ENCODE data around the gene NREP.

Gene NREP

DNA sequence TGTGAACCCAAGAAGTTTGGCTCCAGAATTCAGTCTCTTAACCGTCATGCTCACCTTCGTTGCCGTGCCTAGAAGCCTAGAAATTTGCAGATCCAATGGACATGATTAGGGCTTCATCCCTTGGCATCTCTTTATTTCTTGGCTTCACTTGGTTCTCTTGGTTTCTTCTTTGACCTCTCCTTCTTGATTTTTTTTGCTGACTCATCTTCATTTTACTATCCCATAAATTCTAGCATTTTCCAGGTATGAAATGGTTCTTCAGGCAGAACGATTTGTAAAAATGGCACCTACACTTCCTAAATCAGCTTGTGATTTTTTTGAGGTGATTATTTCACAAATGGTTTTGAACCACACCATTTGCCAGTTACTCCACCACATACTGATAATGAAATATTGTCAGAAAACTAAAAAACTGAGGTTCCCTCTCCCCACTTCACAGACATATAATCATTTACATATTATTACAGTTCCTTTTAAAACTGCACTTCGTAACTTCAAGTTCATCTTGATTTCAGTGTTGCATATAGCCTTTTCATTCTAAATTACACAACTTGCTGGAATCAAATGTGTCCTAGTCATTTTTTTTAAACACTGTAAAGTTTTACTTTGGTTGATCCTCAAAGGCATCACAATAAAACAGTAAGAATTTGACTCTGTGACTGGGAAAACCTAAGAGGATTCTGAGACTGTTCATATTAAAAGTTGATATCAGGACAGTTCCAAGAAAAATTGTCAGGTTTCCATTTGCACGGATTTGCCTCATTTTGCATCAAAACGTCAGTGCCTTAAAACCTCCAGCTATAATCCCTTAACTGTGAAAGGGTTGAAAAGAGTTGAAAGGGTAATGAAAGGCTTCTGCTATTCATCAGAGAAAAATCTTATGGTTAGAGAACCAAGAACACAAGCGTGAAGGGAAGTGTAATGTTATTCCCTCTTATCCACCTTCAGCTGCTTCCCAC, 8.9 kb upstream of the NREP start:
- DNase-seq (ENCODE audit: low spot score) = no peak

DNA sequence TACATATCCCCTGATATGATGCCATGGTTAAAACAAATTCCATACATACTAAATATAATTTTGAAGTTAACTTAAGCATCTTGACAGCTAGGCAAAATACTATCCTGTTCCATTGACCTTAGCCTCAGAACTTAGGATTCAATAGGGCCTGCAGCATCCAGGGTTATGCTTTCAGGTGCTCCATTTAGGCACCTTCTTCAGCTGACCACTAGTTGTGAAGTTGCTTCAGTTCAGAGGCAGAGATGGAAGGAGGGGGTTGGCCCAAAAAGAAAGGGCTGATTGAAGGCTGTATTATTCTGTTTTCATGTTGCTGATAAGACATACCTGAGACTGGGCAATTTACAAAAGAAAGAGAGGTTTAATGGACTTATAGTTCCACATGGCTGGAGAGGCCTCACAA, 7.0 kb upstream of the NREP start:
- DNase-seq (ENCODE audit: low spot score) = no peak

DNA sequence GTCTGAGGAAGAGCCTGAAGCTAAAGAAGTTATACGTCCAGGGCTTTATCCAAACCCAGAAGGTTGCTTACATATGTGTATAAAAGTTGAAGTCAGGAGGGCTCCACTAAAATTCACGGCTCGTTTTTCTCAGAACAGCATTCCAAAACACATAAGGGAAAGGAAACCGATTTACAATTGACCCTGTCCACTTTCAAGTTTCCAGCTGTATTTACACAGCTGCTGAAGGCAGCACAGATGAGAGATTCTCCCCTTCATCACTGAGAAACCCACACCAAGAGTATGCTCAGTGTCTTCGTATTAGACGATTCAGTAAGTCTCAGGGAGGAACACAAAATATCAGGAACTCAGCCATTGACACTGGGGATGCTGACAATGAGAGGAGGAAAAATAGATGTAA, 5.9 kb upstream of the NREP start:
- DNase-seq (ENCODE audit: low spot score) = no peak

DNA sequence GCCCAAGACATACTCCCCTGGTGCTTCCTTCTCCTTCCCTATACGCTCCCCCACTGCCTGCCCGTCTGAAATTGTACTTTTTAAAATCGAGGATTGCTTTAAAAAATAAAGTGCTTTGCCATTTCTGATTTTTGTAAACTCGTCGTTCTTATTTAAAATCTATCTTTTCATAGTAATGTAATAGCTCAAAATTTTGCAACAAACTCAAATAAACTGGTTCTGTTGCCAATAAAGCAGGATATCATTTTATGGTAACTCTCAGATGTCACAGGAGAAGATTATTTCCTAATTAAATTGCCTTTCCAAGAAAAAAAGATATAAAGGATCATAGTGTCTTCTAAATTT, 1.3 kb upstream of the NREP start:
- no peak for DNase-seq (ENCODE audit: low spot score)

DNA sequence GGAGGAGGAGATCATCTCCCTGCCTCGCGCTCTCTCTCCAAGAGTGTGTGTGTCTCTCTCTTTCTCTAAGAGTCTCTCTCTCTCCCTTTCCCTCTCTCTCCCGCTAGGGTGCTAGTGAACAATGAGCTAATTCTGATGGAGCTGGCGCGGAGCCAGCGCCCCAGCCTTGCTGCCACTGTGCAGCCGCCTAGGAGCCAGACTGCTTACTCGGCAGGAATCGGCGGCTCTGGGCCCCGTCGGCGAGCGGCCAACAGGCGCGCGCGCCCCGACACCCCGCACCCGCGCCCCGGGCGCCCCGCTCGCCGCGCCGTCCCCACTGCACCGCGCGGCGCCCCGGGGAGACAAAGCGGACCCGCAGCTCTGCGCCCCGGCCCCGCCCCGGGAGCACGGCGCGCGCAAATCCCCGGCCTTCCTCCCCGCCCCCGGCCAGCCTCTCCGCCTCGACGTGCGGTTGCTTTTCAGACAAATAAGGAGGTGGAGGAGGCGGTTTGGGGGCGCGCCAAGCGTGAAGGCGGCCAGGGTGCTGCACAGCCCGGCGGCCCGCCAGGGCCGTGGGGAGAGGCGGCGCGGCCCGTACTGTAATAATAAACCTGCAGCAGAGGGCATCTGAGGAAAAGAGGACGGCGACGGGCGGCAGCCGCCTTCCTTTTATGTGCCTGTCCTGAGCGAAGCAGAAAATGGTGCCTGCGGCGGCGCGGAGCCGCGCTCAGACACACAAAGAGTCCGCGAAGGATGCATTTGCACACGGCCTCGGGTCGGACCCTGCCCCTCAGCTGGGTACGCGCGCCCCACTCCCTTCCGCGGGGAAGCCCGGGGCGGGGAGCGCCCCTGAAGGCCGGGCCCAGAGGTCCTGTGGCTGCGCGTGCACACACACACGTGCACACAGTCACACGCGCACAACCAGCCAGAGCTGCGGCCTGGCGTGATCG, 625 bp upstream of the NREP start:
- DNase-seq (ENCODE audit: low spot score) = peak; percentile 88

DNA sequence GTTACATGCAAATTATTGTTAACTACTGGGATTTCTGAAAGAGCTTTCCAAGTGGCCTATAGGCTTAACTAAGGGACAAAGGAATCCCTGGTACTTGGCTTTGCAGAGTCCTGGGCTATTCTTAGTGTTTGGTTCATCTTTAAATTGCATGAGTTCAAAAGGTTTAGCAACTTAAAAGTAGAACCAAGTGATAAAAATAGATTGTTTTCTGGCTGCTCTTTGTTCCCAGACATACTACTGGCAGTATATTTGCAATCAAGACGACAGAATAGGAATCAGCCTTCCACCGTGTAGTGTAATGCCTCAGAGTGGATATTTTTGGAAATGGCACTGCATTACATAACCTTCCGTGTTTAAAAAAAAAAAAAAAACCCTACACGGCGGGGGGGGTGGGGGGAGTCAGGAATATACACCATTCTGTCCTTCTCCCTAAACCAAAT, 1.0 kb downstream of the NREP start:
- no peak for DNase-seq (ENCODE audit: low spot score)

DNA sequence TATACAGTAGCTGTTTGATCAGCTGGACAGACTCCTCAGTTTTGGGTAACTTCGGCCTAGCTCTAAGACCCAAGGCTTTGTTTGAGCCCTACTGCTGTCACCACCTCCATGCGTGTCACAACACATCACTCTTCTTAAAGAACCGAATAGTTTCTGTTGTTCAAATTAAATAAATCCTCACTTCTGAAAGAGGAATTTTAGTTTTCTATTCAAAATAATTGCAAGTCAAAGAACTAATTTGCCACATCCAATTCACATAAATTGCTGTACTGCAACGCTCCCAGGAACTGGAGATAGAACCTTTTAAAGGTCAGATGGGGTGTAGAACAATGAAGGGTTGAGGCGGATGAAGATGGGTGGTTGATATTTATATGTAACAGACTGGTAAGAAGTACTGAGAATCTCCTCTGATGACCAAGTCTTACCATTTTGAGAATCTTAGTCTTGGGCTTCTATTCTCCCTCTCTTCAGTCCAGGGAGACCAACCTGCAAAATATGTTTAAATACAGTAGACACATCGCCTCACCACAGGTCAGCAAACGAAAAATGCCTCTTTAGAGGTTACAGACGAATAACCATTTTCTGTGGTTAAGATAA, 1.6 kb downstream of the NREP start:
- no peak for DNase-seq (ENCODE audit: low spot score)

DNA sequence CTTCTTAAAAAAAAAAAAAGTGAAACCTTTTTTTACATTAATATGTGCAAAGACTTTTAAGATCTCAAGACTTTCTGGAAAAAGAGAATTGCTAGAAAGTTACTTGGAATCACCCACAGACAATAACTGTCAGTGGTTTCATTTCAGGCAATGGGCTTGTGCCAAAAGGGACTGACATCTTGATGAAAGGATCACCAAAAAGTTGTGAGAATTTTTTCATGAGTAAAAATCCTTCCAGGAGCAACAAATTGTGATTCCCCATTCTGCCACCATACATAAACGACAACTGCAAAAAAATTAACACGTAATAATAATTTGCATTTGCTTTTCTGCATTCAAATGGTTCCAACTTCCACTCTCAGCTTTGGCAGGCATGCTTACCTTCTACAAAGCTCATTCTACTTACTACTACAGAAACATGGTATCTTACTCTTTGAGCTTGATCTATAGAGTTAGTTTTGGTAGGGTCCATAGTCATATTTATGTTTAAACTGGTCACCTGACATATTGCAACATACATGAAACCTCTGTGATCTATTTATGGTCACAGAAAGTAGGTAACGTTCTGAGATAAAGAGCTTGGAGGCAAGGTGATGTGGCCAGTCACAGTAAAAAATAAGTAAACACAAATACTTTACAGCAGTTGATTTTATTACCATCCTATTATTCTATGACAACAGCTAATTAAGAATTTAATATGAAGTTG, 3.0 kb downstream of the NREP start:
- no peak for DNase-seq (ENCODE audit: low spot score)

DNA sequence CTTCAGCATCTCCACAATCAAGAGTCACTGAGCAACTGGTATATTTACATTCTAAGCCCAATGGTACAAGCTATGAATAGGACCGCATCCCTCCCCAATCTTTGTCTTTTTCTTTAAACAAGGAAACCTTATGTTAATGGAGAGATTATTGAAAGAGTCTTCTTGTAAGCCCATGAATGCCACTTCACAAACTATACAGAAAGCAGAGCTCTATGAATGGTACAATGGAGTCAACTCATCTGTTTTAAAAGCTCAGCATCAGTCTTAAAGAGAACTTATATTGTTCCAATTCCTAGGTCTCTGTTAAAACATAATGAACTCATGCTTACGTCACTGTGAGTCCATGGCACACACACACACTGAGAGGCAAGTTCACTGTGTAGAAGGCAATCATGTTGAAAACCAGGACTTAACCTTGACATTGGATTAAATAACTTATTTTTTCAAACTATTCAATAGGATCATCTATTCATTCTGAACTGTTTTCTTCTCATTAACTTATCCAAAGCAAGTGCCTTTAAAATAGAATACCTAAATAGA, 4.5 kb downstream of the NREP start:
- DNase-seq (ENCODE audit: low spot score) = no peak

DNA sequence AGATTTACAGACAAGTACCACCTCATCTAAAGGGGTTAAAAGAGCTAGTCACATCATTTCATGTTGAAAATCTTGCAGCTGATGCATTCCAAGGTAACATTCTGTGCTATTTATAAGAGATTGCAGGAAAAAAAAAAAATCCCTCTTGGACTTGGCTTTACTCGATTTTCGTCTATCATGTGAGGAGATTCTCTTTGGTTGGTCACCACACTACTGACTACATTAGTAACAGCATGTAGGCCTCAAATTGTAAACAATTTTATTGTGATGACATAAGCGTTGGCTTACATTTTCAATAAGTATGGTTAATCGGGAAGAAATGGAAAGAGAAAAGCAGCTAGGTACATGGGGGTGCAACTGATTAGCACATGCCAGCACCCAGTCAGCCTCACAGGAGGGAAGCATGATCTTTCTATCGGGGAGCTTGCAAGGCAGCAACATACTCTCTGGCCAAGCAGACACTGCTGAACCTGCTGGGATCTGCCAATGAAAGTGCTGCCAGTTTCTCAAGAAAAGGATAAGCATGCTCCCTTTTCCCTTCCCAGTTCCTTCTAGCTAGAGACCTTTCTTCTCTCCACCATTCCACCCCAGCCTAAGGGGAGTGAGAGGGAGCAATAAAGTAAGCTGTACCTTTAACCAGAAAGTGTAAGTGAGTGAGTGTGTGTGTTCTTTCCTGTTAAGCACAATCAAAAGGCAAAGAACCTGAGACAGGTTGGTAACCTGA, 7.5 kb downstream of the NREP start:
- no peak for DNase-seq (ENCODE audit: low spot score)

DNA sequence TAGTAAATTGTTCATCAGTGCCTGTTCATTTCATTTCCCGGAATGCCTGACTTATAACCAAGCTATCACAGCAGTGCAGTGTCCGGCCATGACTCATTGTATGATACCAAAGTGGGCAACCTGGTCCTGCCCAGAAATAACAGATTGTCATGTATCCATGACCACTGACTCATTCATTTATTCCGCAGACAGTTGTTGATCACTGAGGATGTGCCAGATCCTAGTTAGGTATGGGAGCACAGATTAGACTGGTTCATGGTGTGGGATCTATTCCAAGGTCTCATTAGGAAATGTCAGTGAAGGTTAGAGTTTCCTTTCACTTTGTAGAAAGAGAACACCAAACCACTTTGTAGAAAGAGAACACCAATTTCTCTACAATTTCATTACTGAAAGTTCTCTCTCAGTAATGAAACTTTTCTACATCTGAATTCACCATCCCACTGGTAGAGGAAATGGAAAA, 8.7 kb downstream of the NREP start:
- DNase-seq (ENCODE audit: low spot score) = no peak

DNA sequence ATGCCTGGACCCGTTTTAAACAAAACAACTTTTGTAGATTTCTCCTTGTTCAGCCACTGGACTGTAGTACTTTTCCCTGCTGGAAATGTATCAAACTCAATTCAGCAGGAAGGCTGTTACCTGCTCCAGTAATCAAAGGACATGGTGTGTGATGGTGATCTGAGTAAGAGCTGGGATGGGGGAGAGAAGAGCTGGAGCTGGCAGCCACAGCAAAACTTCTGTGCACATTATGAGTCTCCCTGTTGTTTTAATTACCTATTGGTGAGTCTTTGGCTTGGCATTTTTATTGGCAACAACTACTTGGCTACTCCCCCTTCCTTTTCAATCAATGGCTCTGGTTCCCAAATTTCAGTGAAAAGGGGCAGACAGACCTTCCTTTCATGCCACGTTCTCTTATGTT, 9.7 kb downstream of the NREP start:
- no peak for DNase-seq (ENCODE audit: low spot score)

DNA sequence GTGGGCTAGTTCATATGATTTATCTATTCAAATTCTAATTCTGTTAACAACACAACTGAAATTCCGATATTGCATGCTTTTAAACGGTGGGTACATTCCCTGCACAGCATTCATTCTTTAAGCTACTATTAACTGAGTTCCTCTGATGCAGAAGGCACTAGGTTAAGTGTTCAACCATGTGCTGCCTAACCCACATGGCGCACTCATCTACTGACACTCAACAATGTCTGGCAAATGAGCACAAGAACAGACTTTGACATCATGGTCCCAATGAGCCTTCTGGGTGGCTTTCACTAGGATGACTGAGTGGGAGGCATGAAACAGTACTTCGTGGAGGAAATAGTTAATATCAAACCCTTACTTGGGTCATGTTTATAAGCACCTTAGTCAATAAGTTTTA, 10.2 kb downstream of the NREP start:
- DNase-seq (ENCODE audit: low spot score) = no peak

DNA sequence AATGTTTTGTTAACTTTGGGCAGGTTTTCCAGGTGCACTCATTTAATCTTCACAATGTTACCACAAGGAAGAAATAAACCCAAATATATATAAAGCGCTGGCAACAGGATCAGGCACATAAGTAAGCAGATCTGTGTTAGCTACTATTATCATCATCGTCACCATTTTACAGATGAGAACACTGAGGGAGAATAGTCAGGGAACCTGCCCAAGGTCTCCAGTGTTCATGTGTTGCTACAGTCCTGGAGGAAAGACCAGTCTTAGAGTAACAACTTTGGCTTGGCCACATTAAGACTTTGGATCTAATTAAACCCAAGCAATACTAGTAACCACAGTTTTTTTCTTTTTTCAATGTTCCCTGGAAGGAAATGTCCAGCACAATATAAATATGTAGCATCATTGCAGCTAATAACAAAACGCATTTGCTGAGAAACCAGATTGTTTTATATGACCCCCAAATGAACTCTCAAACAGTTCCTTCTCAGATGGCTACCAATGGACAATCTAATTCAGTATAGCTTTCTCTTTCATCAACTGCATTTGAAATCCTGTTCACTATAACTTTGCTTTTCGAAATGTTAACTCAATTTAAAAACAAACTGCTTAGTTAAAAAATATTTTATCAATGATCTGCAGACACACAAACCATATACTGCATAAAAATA, 11.8 kb downstream of the NREP start:
- no peak for DNase-seq (ENCODE audit: low spot score)

DNA sequence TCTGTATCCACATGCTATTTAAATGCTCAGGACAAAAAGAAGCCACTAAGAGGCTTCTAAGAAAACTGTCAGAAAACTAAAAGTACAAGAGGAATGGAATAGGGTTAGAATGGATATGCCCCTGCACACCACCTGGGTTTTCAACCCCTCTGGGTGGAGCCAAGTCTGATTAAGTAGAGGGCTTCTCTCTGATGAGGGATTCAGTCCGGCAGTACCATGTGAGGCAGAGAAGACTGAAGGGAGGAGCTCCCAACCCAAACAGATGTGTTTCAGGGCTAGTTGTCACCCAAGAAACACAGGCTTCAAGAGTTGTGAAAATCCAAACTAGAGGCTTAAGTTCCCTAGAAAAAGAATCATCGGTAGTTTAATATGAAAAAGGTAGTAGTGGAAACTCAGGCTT, 12.5 kb downstream of the NREP start:
- no peak for DNase-seq (ENCODE audit: low spot score)

DNA sequence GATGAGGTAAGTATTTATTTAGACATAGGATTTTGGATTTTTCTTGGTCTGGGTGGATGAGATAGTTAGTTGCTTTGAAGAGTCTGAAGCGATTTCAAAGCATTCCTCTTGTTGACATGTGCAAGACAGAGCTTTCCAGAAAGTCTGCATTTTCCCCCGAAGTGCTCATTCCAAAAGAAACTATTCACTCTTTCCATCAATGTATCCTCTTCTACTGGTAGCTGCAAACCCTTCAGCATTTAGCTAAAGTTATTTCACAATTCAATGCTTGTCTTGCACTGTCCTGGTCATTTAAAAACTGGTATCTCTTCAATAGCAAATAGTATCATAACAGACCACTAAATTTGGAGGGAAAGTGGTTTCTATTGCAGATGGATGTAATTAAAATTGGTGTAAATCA, 13.0 kb downstream of the NREP start:
- DNase-seq (ENCODE audit: low spot score) = no peak

DNA sequence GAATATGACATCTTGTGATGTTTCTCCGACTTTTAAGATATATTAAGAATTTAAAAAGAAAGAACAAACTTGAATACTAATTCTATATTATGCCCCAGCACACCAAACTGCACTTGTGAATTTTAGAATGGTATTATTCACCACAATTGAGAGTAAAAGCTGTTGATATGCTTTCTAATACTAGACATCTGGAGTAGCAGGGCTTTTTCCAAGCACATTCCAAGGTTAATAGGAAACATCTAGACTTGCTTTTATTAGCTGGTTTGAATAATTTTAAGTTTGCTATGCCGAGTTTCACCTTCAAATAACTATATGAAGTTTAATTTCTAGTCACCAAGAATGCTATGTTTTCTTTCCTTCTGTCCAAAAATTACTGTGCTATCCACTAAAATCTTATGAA, 13.5 kb downstream of the NREP start:
- no peak for DNase-seq (ENCODE audit: low spot score)

DNA sequence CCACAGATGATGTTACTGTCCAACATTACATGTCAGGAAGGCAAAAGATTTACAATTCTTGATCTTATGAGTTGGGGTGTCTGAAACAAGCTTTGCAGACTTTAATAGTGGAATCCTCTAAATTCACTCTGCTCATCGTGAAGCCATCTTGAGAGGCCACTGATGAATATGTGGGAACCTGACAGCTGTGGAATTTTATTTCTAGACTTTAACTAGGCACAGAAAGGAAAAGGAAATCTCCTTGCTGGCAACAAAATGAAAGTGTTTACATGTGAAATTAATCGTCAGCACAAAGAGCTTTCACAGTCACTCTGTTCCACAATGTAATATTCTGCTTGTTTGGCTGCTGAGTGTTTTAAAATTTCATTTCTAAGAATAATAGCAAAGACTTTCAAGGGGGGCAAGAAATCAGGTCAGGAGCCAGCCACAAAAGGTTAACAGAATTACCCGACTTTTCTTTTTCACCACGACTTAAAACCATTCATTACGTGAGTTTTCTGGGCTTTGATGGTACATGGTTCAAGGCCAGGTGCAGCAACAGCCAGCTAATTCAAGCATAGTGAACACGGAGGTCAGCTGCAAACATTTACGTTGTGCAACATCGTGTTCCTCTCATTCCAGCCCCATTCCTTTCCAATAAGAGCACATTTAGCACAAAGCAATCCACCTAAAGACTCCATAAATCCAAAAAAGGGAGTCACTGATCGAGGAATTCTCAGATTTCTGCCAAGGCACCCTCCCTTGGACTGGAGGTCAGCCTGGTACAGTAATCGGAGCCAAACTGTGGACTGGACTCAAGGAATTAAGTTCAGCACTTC, 14.6 kb downstream of the NREP start:
- no peak for DNase-seq (ENCODE audit: low spot score)

DNA sequence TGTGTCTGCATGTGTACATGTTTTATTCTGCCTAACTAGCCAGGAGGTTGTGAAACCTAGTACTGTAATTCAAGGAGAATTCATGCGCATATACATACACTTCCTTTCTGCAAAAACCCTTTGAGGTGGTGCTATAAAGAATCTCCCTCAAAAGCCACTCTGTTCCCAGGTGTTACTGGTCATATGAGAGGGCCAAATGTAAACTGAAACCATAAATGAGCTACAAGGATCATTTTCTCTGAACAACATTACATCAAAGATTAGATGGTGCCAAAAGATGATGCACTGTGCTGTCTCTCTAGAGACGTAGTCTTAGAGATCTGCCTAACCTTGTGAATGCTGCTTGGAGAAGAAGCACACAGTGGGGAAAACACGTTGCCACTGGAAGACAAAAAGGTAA, 15.7 kb downstream of the NREP start:
- DNase-seq (ENCODE audit: low spot score) = no peak

DNA sequence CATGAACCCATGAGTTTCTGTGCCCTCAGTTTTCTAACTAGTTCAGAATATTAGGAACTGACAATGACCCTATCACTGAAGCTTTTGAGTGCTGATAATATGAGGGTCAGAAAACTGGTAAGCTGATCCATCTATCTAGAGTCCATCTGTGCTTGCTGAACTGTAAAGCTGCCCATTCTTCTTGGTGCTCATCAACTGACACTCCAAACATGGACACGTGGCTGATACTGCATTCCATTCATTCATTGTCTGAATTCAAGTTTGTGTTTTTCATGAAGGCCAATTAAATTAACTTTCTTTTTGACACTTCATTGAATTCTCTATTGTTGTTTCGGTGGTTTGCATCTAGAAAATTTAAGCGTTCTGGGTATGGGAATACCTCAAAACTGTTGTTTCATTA, 17.6 kb downstream of the NREP start:
- DNase-seq (ENCODE audit: low spot score) = no peak

All from LoVo (cell line).